CD4-positive, alpha-beta T cell treated with Interleukin-6 at 100 ng/mL for 8 hours (primary cell): ENCODE measurements around the gene ZBED2.

Source experiments
- DNase-seq: peaks from one replicate; pipeline ENCODE4 v3.0.0-alpha.2; 2020; ENCODE audit warnings: mixed read lengths, low spot score

ZBED2 gene

GRCh38 chr3:111603679-111604078, 8.5 kb upstream of the ZBED2 start:
- DNase-seq = no peak

DNA sequence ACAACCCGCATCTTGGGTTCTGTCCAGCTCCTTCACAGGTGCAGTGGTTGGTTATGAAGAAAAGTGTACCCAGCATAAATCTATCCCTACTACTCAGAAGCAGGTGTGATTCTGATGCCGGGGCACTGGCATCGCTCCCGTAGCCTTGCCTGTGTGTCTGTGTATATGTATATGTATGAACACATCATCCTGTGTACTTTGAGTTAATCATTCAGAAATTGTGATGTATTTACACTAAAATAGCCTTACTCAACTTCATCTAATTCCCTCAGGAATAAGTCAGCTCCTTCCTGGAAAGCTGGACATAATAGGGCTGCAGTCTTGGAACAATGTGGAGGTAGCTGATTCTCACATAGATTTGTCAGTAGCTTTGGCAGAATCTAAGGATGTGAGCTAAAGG, 6.7 kb upstream of the ZBED2 start:
- no peak for DNase-seq

DNA sequence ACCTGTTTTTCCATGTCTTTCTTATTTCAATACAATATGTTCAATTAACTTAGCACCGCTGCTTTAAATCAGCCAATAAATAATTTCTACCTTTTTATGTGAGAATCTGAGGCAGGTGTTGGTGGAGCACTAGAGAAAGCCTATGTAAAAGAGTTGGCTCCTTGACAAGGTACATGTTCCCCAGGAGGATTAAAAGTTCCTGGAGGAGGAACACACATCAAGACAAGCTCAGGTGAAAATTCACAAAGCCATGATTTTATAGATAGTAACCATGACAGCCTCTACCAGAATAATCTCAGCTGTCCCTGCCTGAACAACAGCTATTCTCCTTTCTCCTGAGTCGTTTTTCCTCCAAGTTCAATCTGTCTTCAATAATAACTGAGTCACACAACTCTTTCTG, 3.4 kb upstream of the ZBED2 start:
- DNase-seq = no peak

- DNase-seq = no peak
These were observed 3.0 kb upstream of the ZBED2 start for GRCh38 chr3:111598139-111598538.

DNA sequence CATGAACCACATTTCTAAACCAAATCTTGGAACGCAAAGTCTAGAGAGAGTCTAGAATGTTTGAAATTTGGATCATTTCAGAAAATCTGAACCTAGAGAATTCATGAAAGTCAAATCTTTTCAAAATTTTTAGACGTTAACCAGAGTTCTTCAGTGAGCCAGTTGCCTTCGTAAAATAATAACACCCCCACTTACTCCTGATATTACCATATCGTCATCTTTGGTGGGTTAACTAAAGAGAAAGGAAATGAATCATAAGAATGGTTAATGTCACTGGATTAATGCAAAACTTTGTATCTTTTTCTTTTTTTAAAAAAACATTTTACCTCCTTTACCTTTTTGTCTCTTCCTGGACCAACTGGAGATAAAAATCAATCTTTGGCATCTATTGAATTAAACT, 1.2 kb upstream of the ZBED2 start:
- no peak for DNase-seq

- DNase-seq = no peak
These were observed 365 bp downstream of the ZBED2 start for GRCh38 chr3:111594781-111595180.

GRCh38 chr3:111594205-111594604, 941 bp downstream of the ZBED2 start:
- DNase-seq = no peak

- DNase-seq = no peak
These were observed 1.5 kb downstream of the ZBED2 start for GRCh38 chr3:111593666-111594065.

DNA sequence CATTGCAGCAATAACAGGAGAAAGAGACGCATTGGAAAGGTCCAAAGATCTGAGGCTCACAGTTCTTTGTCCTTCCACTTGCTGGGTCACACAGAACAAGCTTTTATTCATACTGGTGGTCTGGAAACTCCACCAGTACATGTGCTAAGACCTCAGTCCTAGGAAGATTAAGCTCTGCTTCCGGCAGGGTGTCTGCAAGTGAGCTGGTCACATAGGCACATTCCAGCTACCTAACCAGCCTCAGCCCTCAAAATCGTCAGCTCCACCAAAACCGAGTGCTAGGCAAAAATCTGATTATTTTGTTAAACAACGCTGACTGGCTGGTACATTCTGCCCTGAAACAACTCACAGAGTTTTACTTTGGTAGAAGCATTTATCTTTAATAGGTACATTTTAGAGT, 2.2 kb downstream of the ZBED2 start:
- no peak for DNase-seq

GRCh38 chr3:111592143-111592542, 3.0 kb downstream of the ZBED2 start:
- DNase-seq = no peak

DNA sequence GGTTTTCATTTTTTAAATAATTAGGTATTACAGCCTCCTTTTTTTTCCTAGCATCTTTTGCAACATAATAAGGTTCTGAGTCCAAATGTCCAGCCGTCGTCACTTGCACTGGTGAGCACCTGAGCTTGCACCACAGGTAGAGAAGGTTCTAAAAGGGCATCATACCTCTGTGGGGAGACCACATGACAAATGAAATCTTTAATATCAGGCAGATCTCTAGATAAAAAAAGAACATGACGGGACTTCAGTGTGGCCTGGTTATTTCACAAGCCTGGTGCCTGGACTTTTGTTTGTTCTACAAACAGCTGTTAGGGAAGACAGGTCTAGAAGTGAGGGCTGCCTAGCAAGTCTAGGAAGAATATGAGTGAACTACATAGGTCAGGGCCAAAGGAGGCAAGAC, 3.6 kb downstream of the ZBED2 start:
- DNase-seq = no peak

- no peak for DNase-seq
These were observed 5.0 kb downstream of the ZBED2 start for GRCh38 chr3:111590143-111590491.

DNA sequence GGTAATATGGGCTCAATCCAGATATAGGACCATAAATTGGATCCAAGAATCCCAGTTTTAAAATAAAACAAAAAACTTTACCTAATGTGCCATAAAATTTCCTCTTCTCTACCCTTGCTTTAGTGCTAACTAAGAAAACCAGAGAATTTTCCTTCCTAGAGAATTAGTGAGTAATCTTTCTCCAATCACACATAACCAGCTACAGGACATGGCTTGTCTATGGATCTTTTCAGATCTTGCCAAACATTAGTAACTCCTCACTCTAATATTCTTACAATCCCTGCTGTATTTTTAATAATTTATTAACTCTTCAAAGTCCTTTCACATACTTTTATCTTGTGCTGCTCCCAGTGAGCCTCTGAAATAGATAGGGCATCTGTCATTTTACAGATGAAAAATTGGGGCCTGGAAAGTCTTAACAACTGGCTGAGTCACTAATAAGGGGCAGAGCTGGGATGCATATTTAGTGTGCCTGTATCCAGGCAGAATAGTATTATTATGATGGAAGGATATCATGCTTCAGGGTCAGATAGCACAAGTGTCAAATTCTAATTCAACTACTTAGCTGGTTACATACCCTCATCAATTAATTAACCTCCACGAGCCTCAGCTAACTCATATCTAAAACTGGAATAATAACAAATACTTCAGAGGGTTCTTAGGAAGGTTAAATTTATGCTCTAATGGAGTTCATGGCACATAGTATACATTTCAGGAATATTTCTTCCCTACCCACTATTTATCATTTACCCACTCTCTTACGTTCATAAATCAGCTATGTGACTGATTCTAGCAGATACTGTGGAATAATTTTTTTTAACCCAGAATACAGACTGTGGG, 5.6 kb downstream of the ZBED2 start:
- DNase-seq = no peak

GRCh38 chr3:111588527-111588926, 6.6 kb downstream of the ZBED2 start:
- no peak for DNase-seq

- DNase-seq = no peak
These were observed 9.9 kb downstream of the ZBED2 start for GRCh38 chr3:111585217-111585616.

DNA sequence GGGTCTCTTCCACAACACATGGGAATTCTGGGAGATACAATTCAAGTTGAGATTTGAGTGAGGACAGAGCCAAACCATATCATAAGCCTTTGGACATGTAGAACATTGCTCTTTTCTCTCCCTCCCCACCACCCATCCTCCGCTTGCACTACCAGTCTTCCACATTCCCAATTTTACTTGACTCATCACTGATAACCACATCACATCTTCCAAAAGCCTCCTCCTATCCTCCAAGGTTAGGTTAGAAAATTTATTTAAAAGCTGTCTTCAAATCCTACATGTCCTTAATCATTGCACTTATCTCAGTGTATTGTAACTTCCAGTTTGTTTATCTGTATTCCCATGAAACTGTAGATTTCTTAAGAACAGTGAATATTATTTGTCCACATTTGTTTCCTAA, 10.4 kb downstream of the ZBED2 start:
- DNase-seq = no peak

DNA sequence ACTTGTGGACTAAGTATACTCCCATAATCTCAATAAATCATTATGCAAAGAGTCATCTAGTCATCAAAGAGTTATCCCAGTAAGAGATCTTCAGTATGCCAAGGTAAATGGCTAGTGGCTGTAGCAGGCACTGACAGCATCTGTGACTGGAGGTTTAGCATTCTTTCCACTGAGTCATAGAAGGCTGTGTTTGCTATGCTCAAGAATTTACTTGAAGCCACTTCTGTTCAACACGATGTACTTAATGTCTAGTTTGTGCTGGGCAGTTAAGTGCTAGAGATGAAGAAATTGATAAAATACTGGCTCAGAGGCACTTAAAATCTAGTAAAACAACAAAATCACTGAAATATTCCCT, 13.0 kb downstream of the ZBED2 start:
- DNase-seq = no peak

DNA sequence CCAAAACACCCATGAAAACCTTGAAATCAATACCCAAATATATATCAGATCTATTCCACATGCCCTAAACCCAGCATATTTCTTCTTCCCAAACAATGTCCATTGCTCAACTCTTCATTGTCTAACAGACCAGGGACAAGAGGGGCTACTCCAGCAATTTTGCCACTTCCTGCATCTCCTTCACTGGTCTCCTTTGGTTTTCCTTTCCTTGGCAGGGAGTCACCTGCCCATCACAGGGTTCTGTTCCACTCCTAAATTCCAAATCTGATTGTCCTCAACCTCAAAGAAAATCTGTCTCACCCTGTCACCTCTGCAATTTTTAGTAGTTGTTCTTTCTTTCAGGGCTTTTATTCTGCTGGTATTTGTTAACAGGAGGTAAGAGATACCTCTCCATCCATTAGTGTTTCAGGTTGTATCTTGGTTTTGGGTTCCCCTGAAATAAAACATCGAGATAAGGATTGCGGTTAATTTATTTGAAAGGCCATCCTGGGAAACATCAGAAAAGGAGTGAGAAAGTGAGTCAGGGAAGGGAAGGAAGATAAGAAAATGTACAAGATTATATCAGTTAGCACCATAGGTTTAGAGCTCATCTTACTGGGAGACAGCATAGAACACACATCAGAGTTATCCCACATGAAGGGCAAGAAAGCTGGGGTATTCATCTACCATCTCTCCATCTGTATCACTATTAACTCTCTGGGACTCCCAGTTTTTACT, 13.6 kb downstream of the ZBED2 start:
- no peak for DNase-seq

DNA sequence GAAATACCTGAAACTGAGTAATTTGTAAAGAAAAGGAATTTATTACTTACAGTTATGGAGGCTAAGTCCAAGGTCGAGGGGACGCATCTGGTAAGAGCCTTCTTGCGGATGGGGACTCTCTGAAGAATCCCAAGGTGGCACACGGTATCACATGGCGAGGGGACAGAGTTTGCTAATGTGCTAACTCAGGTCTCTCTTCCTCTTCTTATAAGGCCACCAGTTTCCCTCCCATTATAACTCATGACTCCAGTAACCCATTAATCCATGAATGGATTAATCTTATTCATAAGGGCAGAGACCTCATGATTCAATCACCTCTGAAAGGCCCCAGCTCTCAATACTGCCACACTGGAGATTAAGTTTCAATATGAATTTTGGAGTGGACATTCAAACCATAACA, 15.7 kb downstream of the ZBED2 start:
- no peak for DNase-seq

DNA sequence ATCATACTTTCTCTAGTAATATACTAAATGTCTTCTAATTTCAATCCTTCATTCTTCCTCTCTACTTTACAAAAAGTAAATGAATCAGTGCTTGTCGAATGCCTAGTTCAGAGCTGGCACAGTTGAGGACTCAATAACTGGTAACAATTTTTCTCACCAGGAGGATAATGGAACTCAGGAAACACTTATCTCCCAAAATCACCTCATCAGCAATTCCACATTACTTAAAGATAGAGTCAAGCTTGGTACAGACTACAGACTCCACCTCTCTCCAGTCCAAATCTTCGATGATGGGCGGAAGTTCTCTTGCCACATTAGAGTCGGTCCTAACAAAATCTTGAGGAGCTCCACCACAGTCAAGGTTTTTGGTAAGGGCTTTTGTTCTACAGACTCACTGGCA, 16.3 kb downstream of the ZBED2 start:
- no peak for DNase-seq

- DNase-seq = peak; percentile 25
These were observed 17.1 kb downstream of the ZBED2 start for GRCh38 chr3:111577798-111578685.

- no peak for DNase-seq
These were observed 18.0 kb downstream of the ZBED2 start for GRCh38 chr3:111577113-111577512.
